PC-3 (cell line): ENCODE data around the gene ABHD1. TPM values are rescaled to one million over a fixed set of nuclear protein-coding genes. Genes with fewer than 3 reads are reported as not detected.

ENCODE experiments used
- ATAC-seq: fragments of 200-7000 bp; cut with Tn5 transposase; 2 replicates; pipeline ENCODE4 v1.9.1; 2020; ENCODE audit warnings: mild to moderate bottlenecking, moderate library complexity
- BruUV-seq: library from RNA; stranded (reverse); fragments of 400-500 nt; replicated peaks from 2 replicates; lab custom pipeline; 2021; lab: Mats Ljungman, UMichigan
- CTCF ChIA-PET: fragments of 300-600 bp; sonication (Branson Sonifier 250); formaldehyde crosslinking; loops from one replicate; lab custom pipeline; 2022; ENCODE audit warnings: antibody characterized with exemption; lab: Charles Lee
- POLR2A ChIA-PET: fragments of 300-600 bp; sonication (Branson Sonifier 250); formaldehyde crosslinking; loops from one replicate; lab custom pipeline; 2022; ENCODE audit warnings: antibody characterized with exemption; ENCODE audit not compliant: unreplicated experiment; lab: Charles Lee
- DNase-seq: peaks from one replicate; pipeline ENCODE4 v3.0.0-alpha.2; 2015
- H2AFZ ChIP-seq: fragments of 300-600 bp; sonication (generic); 2 replicates; pipeline ENCODE4 v1.6.0; 2016; ENCODE audit warnings: antibody characterized with exemption, low read length
- H3F3A ChIP-seq: fragments of 300-600 bp; sonication (generic); one replicate; pipeline ENCODE4 v1.6.0; 2017; ENCODE audit warnings: antibody characterized with exemption, low read length, control low read depth, mild to moderate bottlenecking; ENCODE audit not compliant: unreplicated experiment
- H3K27ac ChIP-seq: fragments of 300-600 bp; sonication (generic); 2 replicates; pipeline ENCODE4 v1.5.1; 2016; ENCODE audit warnings: mild to moderate bottlenecking, low read length
- H3K27me3 ChIP-seq: fragments of 300-600 bp; sonication (generic); 2 replicates; pipeline ENCODE4 v1.6.1; 2016; ENCODE audit warnings: low read length, mixed read lengths
- H3K36me3 ChIP-seq: fragments of 300-600 bp; sonication (generic); 2 replicates; pipeline ENCODE4 v1.6.1; 2016; ENCODE audit warnings: low read depth, mixed run types, low read length, mixed read lengths
- H3K4me1 ChIP-seq: fragments of 300-600 bp; sonication (generic); 2 replicates; pipeline ENCODE4 v1.5.1; 2016; ENCODE audit warnings: low read length; ENCODE audit not compliant: insufficient read depth
- H3K4me2 ChIP-seq: fragments of 300-600 bp; sonication (generic); 2 replicates; pipeline ENCODE4 v1.6.0; 2016; ENCODE audit warnings: low read length
- H3K4me3 ChIP-seq: fragments of 300-600 bp; sonication (generic); 2 replicates; pipeline ENCODE4 v1.5.1; 2016; ENCODE audit warnings: mild to moderate bottlenecking, low read length, mixed read lengths
- H3K79me2 ChIP-seq: fragments of 300-600 bp; sonication (generic); 2 replicates; pipeline ENCODE4 v1.6.1; 2017; ENCODE audit warnings: low read length, mixed read lengths
- H3K9ac ChIP-seq: fragments of 300-600 bp; sonication (generic); 2 replicates; pipeline ENCODE4 v1.6.0; 2016; ENCODE audit warnings: mild to moderate bottlenecking, low read length
- H3K9me2 ChIP-seq: fragments of 300-600 bp; sonication (generic); replicated peaks from 2 replicates; pipeline ENCODE4 v1.6.1; 2016; ENCODE audit warnings: mixed run types, low read length, mixed read lengths
- H3K9me3 ChIP-seq: fragments of 300-600 bp; sonication (generic); 2 replicates; pipeline ENCODE4 v1.6.1; 2016; ENCODE audit warnings: low read length, mixed read lengths
- H4K20me1 ChIP-seq: fragments of 300-600 bp; sonication (generic); 2 replicates; pipeline ENCODE4 v1.6.1; 2016; ENCODE audit warnings: low read length, mixed read lengths
- CTCF ChIP-seq: fragments of 300-600 bp; sonication (generic); conservative IDR thresholded peaks from 2 replicates; pipeline ENCODE4 v1.5.1; 2017; ENCODE audit warnings: antibody characterized with exemption, low read depth, mild to moderate bottlenecking, low read length
- EZH2 ChIP-seq: fragments of 300-600 bp; sonication (generic); IDR thresholded peaks from one replicate; pipeline ENCODE4 v1.6.1; 2017; ENCODE audit warnings: antibody characterized with exemption, mild to moderate bottlenecking, low read length; ENCODE audit not compliant: unreplicated experiment
- EZH2phosphoT487 ChIP-seq: fragments of 300-600 bp; sonication (generic); IDR thresholded peaks from 2 replicates; pipeline ENCODE4 v1.6.1; 2018; ENCODE audit warnings: mild to moderate bottlenecking, antibody characterized with exemption, low read length, borderline replicate concordance
- intact Hi-C: fragments of 100-400 bp; cut with micrococcal nuclease; formaldehyde crosslinking; loops from 2 replicates; pipeline ENCODE4 v1.9.0; 2023
- total RNA-seq: library from RNA; depleted of rRNA; stranded (reverse); fragments of >200 nt; gene quantifications from 2 replicates; pipeline ENCODE4 v1.2.3, GENCODE V29; 2014

Gene ABHD1
- total RNA-seq, 1 experiment from 2014 or later, result 0.36 TPM

GRCh38 chr2:27145682-27146081, 22.1 kb downstream of the ABHD1 start:
- Histone ChIP-seq H3K79me2 (no peaks in the 10 kb centered on the region), H3K4me2 (no peak overlapping the region), H2AFZ (no peak overlapping the region), H3K9me2 (no peaks in the 10 kb centered on the region), H3K27ac (no peak overlapping the region), H3K36me3 (no peaks in the 10 kb centered on the region), H3K4me3 (no peak overlapping the region), H3F3A (no peaks in the 10 kb centered on the region), H3K9ac (no peak overlapping the region), H4K20me1 (no peaks in the 10 kb centered on the region), H3K4me1 (no peaks in the 10 kb centered on the region), H3K27me3 (peaks cover 14% of the 10 kb centered on the region; the same call in 1 of the 2 replicates), H3K9me3 (peaks cover 5% of the 10 kb centered on the region; the same call in 1 of the 2 replicates)
- ATAC-seq (no peak), DNase-seq (no peak)
- ChIA-PET CTCF (no interaction called here), POLR2A (no interaction called here)
- BruUV-seq, result no TSS peak
- TF ChIP-seq EZH2phosphoT487, result no peak
- TF ChIP-seq CTCF, result no peak
- no peak for TF ChIP-seq EZH2
- intact Hi-C loops, result no loop called here

- ChIA-PET CTCF (no interaction called here), POLR2A (no interaction called here)
- Histone ChIP-seq H4K20me1 (no peaks in the 10 kb centered on the region), H3K36me3 (no peaks in the 10 kb centered on the region), H3K27me3 (peaks cover 10% of the 10 kb centered on the region; the same call in 1 of the 2 replicates), H3K79me2 (no peaks in the 10 kb centered on the region), H3K4me3 (no peak overlapping the region), H3K9me3 (peaks cover 2% of the 10 kb centered on the region; the same call in 1 of the 2 replicates), H3K9me2 (no peaks in the 10 kb centered on the region), H3K4me2 (no peak overlapping the region), H3K9ac (no peak overlapping the region), H3K27ac (no peak overlapping the region), H3K4me1 (no peaks in the 10 kb centered on the region), H3F3A (no peaks in the 10 kb centered on the region), H2AFZ (no peak overlapping the region)
- ATAC-seq, result no peak
- DNase-seq, result no peak
- no TSS peak for BruUV-seq
- intact Hi-C loops, result no loop called here
- no peak for TF ChIP-seq CTCF
- TF ChIP-seq EZH2phosphoT487, result no peak
- TF ChIP-seq EZH2, result no peak
Measured at GRCh38 chr2:27147935-27148334, 24.3 kb downstream of the ABHD1 start.

- Histone ChIP-seq H3K79me2 (no peaks in the 10 kb centered on the region), H2AFZ (no peak within 1 kb of the TSS), H3K27ac (no peak within 1 kb of the TSS), H3K36me3 (no peaks in the 10 kb centered on the region), H3K9me3 (no peaks in the 10 kb centered on the region), H3K4me3 (no peak within 1 kb of the TSS), H3K4me1 (no peaks in the 10 kb centered on the region), H3K4me2 (no peak within 1 kb of the TSS), H3K9me2 (no peaks in the 10 kb centered on the region), H3F3A (no peaks in the 10 kb centered on the region), H4K20me1 (no peaks in the 10 kb centered on the region), H3K9ac (no peak within 1 kb of the TSS), H3K27me3 (peaks cover under 1% of the 10 kb centered on the region; the same call in 1 of the 2 replicates)
- intact Hi-C loops, result no loop called here
- CTCF ChIA-PET, result no interaction called here
- POLR2A ChIA-PET, result no interaction called here
- no peak for TF ChIP-seq EZH2phosphoT487
- no peak for TF ChIP-seq EZH2
- no peak for TF ChIP-seq CTCF
- no TSS peak for BruUV-seq
- ATAC-seq, result no peak
- no peak for DNase-seq
Measured at GRCh38 chr2:27148801-27149439, 25.3 kb downstream of the ABHD1 start, which contains the start of gene TCF23. TSS of gene TCF23 (plus strand) at chr2:27149004. CDS start at chr2:27149134, 130 bp downstream.
